Measurements from ENCODE around the gene SIGMAR1. TPM values are rescaled to one million over a fixed set of nuclear protein-coding genes. Genes with fewer than 3 reads are reported as not detected.

The SIGMAR1 gene
- total RNA-seq, 2 experiments from 2014 or later = 66.7 to 66.9 TPM

DNA sequence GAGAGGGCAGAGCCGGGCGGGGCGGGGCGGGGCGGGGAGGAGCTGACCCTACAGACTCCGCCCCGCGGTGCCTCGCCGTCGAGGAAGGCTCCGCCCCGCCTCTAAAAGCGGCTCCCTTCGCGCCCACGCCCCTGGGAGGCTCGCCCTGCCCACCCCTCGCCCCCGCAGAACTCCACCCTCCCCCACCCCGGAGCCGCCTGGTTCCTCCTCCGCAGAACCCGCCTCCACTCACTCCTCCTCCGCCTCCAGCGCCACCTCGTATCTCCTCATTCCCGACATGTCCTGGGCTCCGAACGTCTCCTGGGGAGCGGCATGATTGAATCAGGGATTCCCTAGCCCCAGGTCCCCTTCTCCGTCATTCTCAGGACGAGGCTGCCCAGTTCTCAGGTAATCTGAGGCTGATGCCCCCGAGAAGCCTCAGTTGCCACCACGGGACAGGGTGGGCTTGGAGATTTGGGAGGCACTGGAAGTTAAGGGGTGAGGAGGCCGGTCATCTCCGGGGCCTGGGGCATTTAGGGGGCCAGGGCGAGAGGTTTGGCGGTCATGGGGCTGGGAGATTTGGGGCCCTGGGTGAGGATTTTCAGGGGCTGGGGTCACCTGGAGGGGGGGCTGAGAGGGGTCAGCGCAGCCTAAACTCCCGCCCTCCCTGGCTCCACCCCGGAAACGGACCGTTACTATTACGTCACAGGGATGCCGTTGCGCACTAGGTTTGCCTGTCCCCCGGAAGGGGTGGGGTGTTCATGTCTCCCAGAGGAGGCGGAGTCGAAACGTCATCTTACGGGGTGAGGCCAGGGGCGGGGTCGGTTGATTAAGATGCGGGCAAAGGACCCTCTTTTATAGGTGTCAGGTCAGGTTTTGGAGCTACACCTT lies 28.0 kb upstream of the SIGMAR1 start:
- peaks cover 2% of the 10 kb centered on the region for H3K27me3 Mint-ChIP-seq (ENCODE audit: low read depth)
- POLR2A ChIA-PET = interaction anchor here (1.0 to 1.8 kb wide), 4 partner anchors 9 to 208 kb away, joined by 3 to 10 read pairs (median 5); partner anchors contain the start of genes GALT and SIGMAR1
- H3K4me3 Mint-ChIP-seq = peak overlapping the region; percentile 84
- peak overlapping the region; percentile 93 for H3K27ac Mint-ChIP-seq
- peaks cover 43% of the 10 kb centered on the region for H3K4me1 Mint-ChIP-seq (ENCODE audit: low read depth)
- peaks cover 18% of the 10 kb centered on the region for H3K36me3 Mint-ChIP-seq (ENCODE audit: low read depth)
- ATAC-seq (peak; percentile 76), DNase-seq (peak; percentile 91)
- CTCF ChIA-PET = interaction anchor here (1.0 to 6.3 kb wide), 11 partner anchors 7 to 53 kb away, joined by 3 to 86 read pairs (median 6); partner anchors contain the start of genes GALT, IL11RA, RPP25L and SIGMAR1
- H3K9me3 Mint-ChIP-seq (ENCODE audit: insufficient read depth) = peaks cover 5% of the 10 kb centered on the region

DNA sequence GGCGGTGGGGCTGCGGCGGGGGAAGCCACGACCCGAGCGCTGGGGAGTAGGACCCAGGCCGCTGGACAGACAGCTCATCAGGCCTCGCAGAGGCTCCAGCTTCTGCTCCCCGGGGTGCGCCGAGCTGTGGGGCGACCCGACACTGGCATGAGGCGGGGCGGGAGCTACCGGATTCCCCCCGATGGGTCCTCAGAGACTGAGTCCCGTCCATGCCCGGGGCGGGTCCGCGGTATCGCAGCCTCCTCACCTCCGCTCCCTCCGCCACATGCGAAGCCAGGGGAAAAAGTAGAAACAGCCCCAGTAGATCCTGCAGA lies 27.4 kb upstream of the SIGMAR1 start:
- Mint-ChIP-seq H3K4me3 (peak overlapping the region; percentile 84), H3K27ac (peak overlapping the region; percentile 93), H3K36me3 (ENCODE audit: low read depth) (peaks cover 23% of the 10 kb centered on the region), H3K27me3 (ENCODE audit: low read depth) (peaks cover 2% of the 10 kb centered on the region), H3K9me3 (ENCODE audit: insufficient read depth) (peaks cover 5% of the 10 kb centered on the region), H3K4me1 (ENCODE audit: low read depth) (peaks cover 43% of the 10 kb centered on the region)
- DNase-seq (no peak), ATAC-seq (no peak)
- ChIA-PET POLR2A (interaction anchor here (0.7 to 1.8 kb wide), 5 partner anchors 9 to 208 kb away, joined by 3 to 10 read pairs (median 5); partner anchors contain the start of genes GALT and SIGMAR1), CTCF (interaction anchor here (0.7 to 6.3 kb wide), 15 partner anchors 8 to 415 kb away, joined by 3 to 86 read pairs (median 4); partner anchors contain the start of genes FANCG, GALT, IL11RA and RPP25L)

DNA sequence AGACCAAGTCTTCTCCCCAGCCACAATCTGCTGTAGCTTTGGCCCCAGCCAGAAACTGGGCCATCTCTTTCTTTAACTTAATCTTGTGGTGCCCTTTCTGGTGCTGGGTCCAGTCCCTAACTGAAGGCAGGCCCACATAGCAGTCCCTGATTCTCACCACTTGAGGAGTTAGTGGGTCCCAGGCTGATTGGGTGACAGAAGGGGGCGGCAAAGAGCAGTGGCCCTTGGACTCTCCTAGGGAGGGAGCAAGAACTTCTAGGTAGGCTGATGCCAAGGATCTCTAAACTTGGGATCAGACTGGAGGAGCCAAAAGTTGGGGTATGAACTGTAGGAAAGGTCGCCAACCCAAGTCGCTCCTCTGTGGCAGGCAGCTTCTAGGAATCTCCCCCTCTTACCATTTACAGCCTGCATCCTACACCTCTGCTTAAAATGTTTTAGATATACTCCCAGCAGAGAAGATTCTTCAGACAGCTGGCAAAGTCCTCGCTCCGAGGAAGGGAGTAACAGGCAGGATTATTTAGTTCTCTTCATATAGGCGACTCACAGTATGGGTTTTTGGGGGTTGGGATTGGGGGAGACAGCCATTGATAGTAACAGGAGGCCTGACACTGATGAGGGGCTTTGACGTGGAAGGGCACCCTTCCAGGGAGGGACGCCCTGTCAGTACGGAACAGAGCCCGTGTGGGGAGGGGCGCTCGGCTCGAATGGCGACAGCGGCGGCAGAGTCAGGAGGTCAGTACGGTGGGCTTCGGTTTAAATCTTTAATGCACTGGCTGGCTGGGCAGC lies 26.9 kb upstream of the SIGMAR1 start:
- Mint-ChIP-seq H3K9me3 (ENCODE audit: insufficient read depth) (peaks cover 5% of the 10 kb centered on the region), H3K36me3 (ENCODE audit: low read depth) (peaks cover 21% of the 10 kb centered on the region), H3K27me3 (ENCODE audit: low read depth) (peaks cover 2% of the 10 kb centered on the region), H3K27ac (peak overlapping the region; percentile 86), H3K4me1 (ENCODE audit: low read depth) (peaks cover 43% of the 10 kb centered on the region), H3K4me3 (peak overlapping the region; percentile 84)
- POLR2A ChIA-PET = interaction anchor here (0.7 to 1.8 kb wide), 6 partner anchors 8 to 207 kb away, joined by 3 to 10 read pairs (median 4); partner anchors contain the start of genes GALT and SIGMAR1
- CTCF ChIA-PET = interaction anchor here (0.7 to 6.3 kb wide), 18 partner anchors 8 to 415 kb away, joined by 3 to 86 read pairs (median 4); partner anchors contain the start of genes FANCG, GALT, IL11RA and RPP25L
- ATAC-seq (peak; percentile 58), DNase-seq (peak; percentile 88)

DNA sequence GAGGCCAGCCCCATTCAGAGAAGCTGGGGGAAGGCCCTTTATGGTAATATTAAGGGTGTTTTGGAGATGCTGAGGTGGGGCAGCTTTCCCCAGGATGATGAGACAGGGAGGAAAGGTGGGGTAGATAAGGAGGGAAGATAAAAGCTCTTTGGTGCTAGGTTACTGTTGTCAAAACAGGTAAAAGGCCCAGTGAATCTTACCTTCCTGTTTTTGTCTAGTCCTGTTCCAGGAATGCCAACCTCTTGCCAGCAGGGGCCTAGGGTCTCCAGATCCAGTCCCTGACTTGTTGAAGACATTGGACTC lies 25.7 kb upstream of the SIGMAR1 start:
- POLR2A ChIA-PET = interaction anchor here (0.9 to 1.7 kb wide), 4 partner anchors 11 to 409 kb away, joined by 3 to 5 read pairs (median 4); partner anchors contain the start of gene VCP
- Mint-ChIP-seq H3K27me3 (ENCODE audit: low read depth) (no peaks in the 10 kb centered on the region), H3K4me3 (peak overlapping the region; percentile 15), H3K36me3 (ENCODE audit: low read depth) (peaks cover 13% of the 10 kb centered on the region), H3K27ac (peak overlapping the region; percentile 86), H3K4me1 (ENCODE audit: low read depth) (peaks cover 43% of the 10 kb centered on the region), H3K9me3 (ENCODE audit: insufficient read depth) (no peaks in the 10 kb centered on the region)
- no peak for DNase-seq
- ATAC-seq = peak; percentile 11
- CTCF ChIA-PET = interaction anchor here (1.1 to 6.3 kb wide), 6 partner anchors 14 to 49 kb away, joined by 3 to 86 read pairs (median 14); partner anchors contain the start of genes GALT, IL11RA and SIGMAR1

DNA sequence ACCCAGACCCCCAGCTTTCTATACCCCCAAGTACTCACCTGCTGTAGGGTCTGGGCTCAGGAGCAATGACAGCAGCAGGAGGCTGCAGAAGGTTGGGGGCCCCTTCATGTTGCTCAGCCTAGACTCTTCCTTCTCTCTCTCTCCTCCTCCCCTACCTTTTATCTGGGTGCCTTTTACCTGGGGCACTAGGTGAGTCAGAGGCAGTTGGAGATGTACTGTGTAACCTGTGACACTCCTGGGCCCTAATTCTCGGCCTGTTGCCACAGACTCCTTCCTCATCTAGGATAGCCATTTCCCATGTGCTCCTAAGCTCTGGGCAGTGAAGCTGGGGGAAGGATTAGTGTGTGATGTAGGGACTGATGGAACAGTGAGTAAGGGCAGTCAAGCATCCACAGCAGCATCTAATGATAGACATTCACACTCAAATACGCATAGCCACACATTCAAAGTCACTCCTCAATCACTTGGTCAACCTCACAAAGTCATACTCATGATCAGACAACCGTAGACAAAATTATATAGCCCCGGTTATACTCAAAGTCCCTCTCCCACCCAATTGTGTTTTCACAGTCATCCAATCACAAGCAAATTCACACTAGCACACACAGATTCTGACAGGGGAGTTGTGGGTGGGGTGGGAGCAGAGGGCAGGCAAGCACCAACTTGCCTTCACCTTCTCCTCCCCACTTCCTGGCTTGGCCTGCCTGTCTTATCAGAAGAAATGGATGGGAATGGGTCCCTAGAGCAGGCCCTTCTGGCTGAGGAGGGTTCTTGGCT lies 25.1 kb upstream of the SIGMAR1 start, which contains the start of gene CCL27:
Gene CCL27, minus strand, starts transcription at position 132 of the 777 bp plus-strand sequence. Its CDS starts 24 bp downstream, at position 108.
- peaks cover 13% of the 10 kb centered on the region for H3K36me3 Mint-ChIP-seq (ENCODE audit: low read depth)
- no peaks in the 10 kb centered on the region for H3K27me3 Mint-ChIP-seq (ENCODE audit: low read depth)
- H3K9me3 Mint-ChIP-seq (ENCODE audit: insufficient read depth) = no peaks in the 10 kb centered on the region
- ChIA-PET CTCF (interaction anchor here (0.9 to 6.3 kb wide), 10 partner anchors 10 to 43 kb away, joined by 3 to 86 read pairs (median 6); partner anchors contain the start of genes DCTN3, GALT, IL11RA and SIGMAR1), POLR2A (interaction anchor here (0.6 to 1.8 kb wide), 6 partner anchors 10 to 1387 kb away, joined by 3 to 8 read pairs (median 4); partner anchors contain the start of genes GALT and VCP)
- H3K4me1 Mint-ChIP-seq (ENCODE audit: low read depth) = peaks cover 43% of the 10 kb centered on the region
- H3K27ac Mint-ChIP-seq = peak within 1 kb of the TSS; percentile 86
- DNase-seq = no peak
- peak within 1 kb of the TSS; percentile 15 for H3K4me3 Mint-ChIP-seq
- ATAC-seq = no peak

DNA sequence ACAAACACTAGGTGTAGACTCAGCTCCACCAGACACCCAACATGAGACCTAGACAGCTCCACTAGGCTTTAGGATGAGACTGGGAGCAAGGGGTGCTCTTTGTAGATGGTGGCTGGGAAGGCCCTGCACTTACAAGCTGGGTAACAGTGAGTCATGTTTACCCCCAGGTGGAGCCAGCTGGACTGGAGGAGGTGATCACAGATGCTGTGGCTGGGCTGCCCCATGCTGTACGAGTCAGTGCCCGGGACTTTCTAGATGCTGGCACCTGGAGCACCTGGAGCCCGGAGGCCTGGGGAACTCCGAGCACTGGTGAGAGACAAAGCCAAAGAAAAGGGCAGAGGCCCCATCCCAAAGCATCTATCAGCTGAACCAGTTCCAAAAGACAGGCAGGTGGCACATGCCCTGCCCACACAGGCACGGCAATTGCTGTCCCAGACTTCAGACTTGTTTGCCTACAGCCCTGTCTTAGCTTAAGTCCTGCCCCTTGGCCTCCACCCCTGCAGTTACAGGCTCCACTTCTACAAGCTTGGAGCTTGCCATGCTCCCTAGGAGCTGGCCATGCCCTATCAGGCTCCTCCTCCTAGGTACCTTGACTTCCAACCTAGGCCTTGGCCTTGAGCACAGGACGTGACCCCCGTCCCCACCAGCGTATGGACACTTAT lies 22.1 kb upstream of the SIGMAR1 start:
- ChIA-PET CTCF (interaction anchor here (1.0 to 6.3 kb wide), 2 partner anchors 11 to 22 kb away, joined by 3 to 86 read pairs; partner anchors contain the start of genes GALT, IL11RA and SIGMAR1), POLR2A (interaction anchor here (0.9 to 1.8 kb wide), 3 partner anchors 12 to 22 kb away, joined by 3 to 6 read pairs (median 4); partner anchors contain the start of genes GALT and SIGMAR1)
- DNase-seq (no peak), ATAC-seq (no peak)
- no peaks in the 10 kb centered on the region for H3K9me3 Mint-ChIP-seq (ENCODE audit: insufficient read depth)
- no peaks in the 10 kb centered on the region for H3K27me3 Mint-ChIP-seq (ENCODE audit: low read depth)
- no peak overlapping the region for H3K27ac Mint-ChIP-seq
- no peak overlapping the region for H3K4me3 Mint-ChIP-seq
- peaks cover 33% of the 10 kb centered on the region for H3K4me1 Mint-ChIP-seq (ENCODE audit: low read depth)
- peaks cover 11% of the 10 kb centered on the region for H3K36me3 Mint-ChIP-seq (ENCODE audit: low read depth)

DNA sequence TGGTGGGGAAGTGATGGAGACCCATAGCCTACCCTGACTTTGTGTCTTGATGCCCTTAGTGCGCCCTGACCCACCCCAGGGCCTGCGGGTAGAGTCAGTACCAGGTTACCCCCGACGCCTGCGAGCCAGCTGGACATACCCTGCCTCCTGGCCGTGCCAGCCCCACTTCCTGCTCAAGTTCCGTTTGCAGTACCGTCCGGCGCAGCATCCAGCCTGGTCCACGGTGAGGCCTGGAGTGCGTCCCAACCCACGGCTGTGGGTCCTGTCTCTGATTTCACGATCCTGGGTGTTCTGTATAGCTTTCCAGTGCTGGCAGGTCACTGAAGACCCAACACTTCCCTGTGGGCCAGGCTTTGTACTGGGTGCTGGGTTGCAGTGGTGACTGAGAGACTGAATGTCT lies 20.9 kb upstream of the SIGMAR1 start:
- Mint-ChIP-seq H3K9me3 (ENCODE audit: insufficient read depth) (no peaks in the 10 kb centered on the region), H3K27ac (no peak overlapping the region), H3K4me1 (ENCODE audit: low read depth) (peaks cover 20% of the 10 kb centered on the region), H3K27me3 (ENCODE audit: low read depth) (no peaks in the 10 kb centered on the region), H3K4me3 (no peak overlapping the region), H3K36me3 (ENCODE audit: low read depth) (peaks cover 11% of the 10 kb centered on the region)
- DNase-seq (no peak), ATAC-seq (no peak)
- CTCF ChIA-PET = interaction anchor here (3.9 kb wide), 1 partner anchor 12 kb away, joined by 22 read pairs; the partner anchor contains the start of gene GALT
- POLR2A ChIA-PET = no interaction called here

DNA sequence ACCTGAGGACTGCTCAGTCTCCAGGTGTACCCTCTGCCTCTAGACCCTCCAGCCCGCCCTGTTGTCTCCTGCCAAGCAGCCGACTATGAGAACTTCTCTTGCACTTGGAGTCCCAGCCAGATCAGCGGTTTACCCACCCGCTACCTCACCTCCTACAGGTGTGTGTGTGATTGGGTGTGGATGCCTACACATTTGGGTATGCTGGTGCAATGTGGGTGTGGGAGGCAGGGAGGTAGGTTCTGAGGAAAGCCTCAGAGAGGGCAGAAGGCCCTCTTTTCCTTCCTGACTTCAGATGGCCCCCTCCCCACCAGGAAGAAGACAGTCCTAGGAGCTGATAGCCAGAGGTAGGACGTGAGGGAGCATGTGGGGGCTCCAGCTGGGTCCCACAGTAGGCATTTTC lies 19.4 kb upstream of the SIGMAR1 start:
- peaks cover 8% of the 10 kb centered on the region for H3K36me3 Mint-ChIP-seq (ENCODE audit: low read depth)
- H3K4me1 Mint-ChIP-seq (ENCODE audit: low read depth) = peaks cover 16% of the 10 kb centered on the region
- POLR2A ChIA-PET = interaction anchor here (1.3 to 3.0 kb wide), 2 partner anchors 8 to 10 kb away, joined by 5 to 11 read pairs; partner anchors contain the start of gene GALT
- CTCF ChIA-PET = interaction anchor here (1.2 to 3.9 kb wide), 4 partner anchors 8 to 46 kb away, joined by 3 to 22 read pairs (median 6); partner anchors contain the start of genes GALT and SIGMAR1
- H3K27me3 Mint-ChIP-seq (ENCODE audit: low read depth) = no peaks in the 10 kb centered on the region
- DNase-seq = no peak
- no peak overlapping the region for H3K27ac Mint-ChIP-seq
- H3K4me3 Mint-ChIP-seq = no peak overlapping the region
- H3K9me3 Mint-ChIP-seq (ENCODE audit: insufficient read depth) = no peaks in the 10 kb centered on the region
- no peak for ATAC-seq

DNA sequence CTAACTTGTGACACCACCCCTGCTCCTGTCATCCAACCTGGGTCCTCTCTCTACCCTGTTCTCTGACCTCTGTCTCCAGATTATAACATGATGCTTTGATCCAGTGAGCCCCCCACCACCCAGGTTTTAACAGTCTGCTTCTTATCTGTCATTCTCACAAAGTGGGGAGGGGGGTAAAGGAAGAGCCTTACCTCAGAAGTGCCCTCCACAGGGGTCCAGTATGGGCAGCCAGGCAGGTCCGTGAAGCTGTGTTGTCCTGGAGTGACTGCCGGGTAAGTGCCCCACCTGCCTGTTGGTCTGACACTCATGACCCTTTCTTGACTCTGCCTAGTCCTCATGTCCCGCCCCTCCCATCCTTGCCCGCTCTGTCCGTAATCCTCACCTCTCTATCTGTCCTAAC lies 17.8 kb upstream of the SIGMAR1 start:
- DNase-seq (no peak), ATAC-seq (no peak)
- H3K9me3 Mint-ChIP-seq (ENCODE audit: insufficient read depth) = no peaks in the 10 kb centered on the region
- POLR2A ChIA-PET = interaction anchor here (0.9 to 3.0 kb wide), 4 partner anchors 8 to 35 kb away, joined by 3 to 11 read pairs (median 3); partner anchors contain the start of genes DCTN3 and GALT
- peaks cover 14% of the 10 kb centered on the region for H3K4me1 Mint-ChIP-seq (ENCODE audit: low read depth)
- no peak overlapping the region for H3K27ac Mint-ChIP-seq
- CTCF ChIA-PET = interaction anchor here (1.8 to 3.9 kb wide), 2 partner anchors 8 to 9 kb away, joined by 6 to 22 read pairs; partner anchors contain the start of gene GALT
- H3K36me3 Mint-ChIP-seq (ENCODE audit: low read depth) = peaks cover 4% of the 10 kb centered on the region
- H3K4me3 Mint-ChIP-seq = no peak overlapping the region
- no peaks in the 10 kb centered on the region for H3K27me3 Mint-ChIP-seq (ENCODE audit: low read depth)
